Measurements from ENCODE around the gene DAPK1.

DNA sequence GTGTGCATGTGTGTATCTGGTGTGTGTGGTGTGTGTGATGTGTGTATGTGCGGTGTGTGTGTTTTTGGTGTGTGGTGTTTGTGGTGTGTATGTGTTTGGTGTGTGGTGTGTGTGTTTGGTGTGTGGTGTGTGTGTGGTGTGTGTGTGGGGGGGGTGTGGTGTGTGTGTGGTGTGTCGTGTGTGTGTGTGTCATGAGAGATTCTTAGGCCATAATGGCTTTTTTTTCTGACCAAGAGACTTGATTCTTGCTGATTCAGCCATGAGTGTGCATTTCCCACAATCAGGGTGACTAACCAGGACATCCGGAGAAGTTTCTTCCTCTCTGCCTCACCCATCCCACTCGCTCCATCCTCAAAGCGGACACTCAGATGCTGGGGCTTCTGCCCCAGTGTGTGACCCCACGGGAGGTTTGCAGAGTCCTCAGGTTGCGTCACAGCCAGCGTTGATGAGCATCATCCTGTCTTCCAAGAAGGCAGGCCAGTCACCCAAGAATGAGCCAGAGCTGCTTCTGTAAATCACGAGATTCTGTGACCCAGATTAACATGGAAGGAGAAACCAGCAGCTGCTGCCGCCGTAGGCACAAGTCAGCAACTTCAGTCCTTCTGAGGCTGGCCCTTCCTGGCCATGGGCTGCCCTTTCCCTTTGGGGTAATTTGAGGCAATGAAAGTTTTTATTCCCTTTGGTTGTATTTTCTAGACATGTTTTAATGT lies 215.8 kb downstream of the DAPK1 start:
- TF ChIP-seq EZH2phosphoT487 (IDR thresholded peaks at IDR 0.05; ENCODE audit: low read length): no peak
- TF ChIP-seq, protein P1, sequence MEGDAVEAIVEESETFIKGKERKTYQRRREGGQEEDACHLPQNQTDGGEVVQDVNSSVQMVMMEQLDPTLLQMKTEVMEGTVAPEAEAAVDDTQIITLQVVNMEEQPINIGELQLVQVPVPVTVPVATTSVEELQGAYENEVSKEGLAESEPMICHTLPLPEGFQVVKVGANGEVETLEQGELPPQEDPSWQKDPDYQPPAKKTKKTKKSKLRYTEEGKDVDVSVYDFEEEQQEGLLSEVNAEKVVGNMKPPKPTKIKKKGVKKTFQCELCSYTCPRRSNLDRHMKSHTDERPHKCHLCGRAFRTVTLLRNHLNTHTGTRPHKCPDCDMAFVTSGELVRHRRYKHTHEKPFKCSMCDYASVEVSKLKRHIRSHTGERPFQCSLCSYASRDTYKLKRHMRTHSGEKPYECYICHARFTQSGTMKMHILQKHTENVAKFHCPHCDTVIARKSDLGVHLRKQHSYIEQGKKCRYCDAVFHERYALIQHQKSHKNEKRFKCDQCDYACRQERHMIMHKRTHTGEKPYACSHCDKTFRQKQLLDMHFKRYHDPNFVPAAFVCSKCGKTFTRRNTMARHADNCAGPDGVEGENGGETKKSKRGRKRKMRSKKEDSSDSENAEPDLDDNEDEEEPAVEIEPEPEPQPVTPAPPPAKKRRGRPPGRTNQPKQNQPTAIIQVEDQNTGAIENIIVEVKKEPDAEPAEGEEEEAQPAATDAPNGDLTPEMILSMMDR (IDR thresholded peaks at IDR 0.05; ENCODE audit: low read length): no peak
